ENCODE data around the gene APBB2.

- no peak for TF ChIP-seq CTCF (IDR thresholded peaks at IDR 0.05; ENCODE audit: low read depth, low read length, poor library complexity, severe bottlenecking)
- TF ChIP-seq EZH2phosphoT487 (IDR thresholded peaks at IDR 0.05; ENCODE audit: borderline replicate concordance, low read length), result no peak
These were observed 31.6 kb upstream of the APBB2 start for GRCh38 chr4:41245983-41246382.

All from DOHH2 (cell line).